Pancreas (tissue), 10 donors: ENCODE data around the gene AFG3L2. TPM values are rescaled to one million over a fixed set of nuclear protein-coding genes. Genes with fewer than 3 reads are reported as not detected.

Source experiments
- ATAC-seq, 4 donors: fragments of 200-7000 bp; cut with Tn5 transposase; one replicate each; pipeline versions ENCODE4 v1.8.0 to v1.9.1; 2020; ENCODE audit warnings: mild to moderate bottlenecking in 4 of 4, moderate library complexity in 4 of 4
- DNase-seq, 6 donors: peaks; one replicate each; pipeline ENCODE4 v3.0.0-alpha.2; 2020
- FAIRE-seq: peaks from 2 replicates; lab custom pipeline; 2012; peaks lifted over from hg19 to GRCh38; lab: Jason Lieb, UNC
- H3K27ac ChIP-seq, 4 donors: fragments of 200-600 bp; sonication (generic); 1 replicate in 3 of 4; 2 replicates in 1 of 4; pipeline versions ENCODE4 v1.5.0 to v1.8.0; 2020
- H3K27me3 ChIP-seq, 4 donors: fragments of 200-600 bp; one replicate each; pipeline ENCODE4 v1.8.0; 2021
- H3K36me3 ChIP-seq, 3 donors: fragments of 200-600 bp; sonication (generic) in 1 of 3; one replicate each; pipeline versions ENCODE4 v1.5.0 to v1.8.0; 2020 to 2021
- H3K4me1 ChIP-seq, 3 donors: fragments of 200-600 bp; one replicate each; pipeline ENCODE4 v1.8.0; 2021
- H3K4me3 ChIP-seq, 4 donors: fragments of 200-600 bp; sonication (generic) in 2 of 4; one replicate each; pipeline versions ENCODE4 v1.5.0 to v1.8.0; 2020 to 2021
- H3K9me3 ChIP-seq, 4 donors: fragments of 200-600 bp; one replicate each; pipeline ENCODE4 v1.8.0; 2021
- WGBS, 2 donors: extraction: QIAGEN DNeasy Blood & Tissue Kit; methylation state at CpG; one replicate each; pipeline ENCODE4 v1.1.7; 2013; 5-methylcytosine and 5-hydroxymethylcytosine counted together
- intact Hi-C, 3 donors: fragments of 100-400 bp; cut with DNase I; formaldehyde crosslinking; loops; one replicate each; pipeline versions ENCODE4 v1.11.1 to v1.14.2; 2022
- polyA plus RNA-seq, 2 donors: library from polyadenylated mRNA; stranded (reverse); fragments of 200-250 nt; gene quantifications; one replicate each; pipeline ENCODE4 v1.2.3, GENCODE V29; 2013
- total RNA-seq, 6 donors: library from RNA; stranded (reverse); fragmentation: NEBNext Ultra II Directional in 4 of 6; extraction: Animal tissue kit (Norgen Biotek cat#: 25700) in 4 of 6; gene quantifications; one replicate each; pipeline versions ENCODE4 v1.2.1 to v1.2.4, GENCODE V29; 2021 to 2023
- TF ChIP-seq, protein P1 (sequence below), 4 donors: fragments of 200-600 bp; sonication (generic) in 3 of 4; IDR thresholded peaks; one replicate each; pipeline versions ENCODE4 v1.5.0 to v1.8.0; 2021; ENCODE audit warnings: antibody characterized with exemption in 4 of 4
- donor health status: healthy with polysubstance abuse.
- donor health status: DM: no; HTN: no; CAD: no; lungs with moderate emphysema.
- donor health status: DM: no; HTN: no; CAD: no.
- donor health status: control.
- donor health status: control.
- donor health status: Bipolar disorder and iron deficiency.
- donor health status: DM: yes; HTN: yes; CAD: no.
- donor health status: DM: no; HTN: no; CAD: no.
- donor health status: DM: no; HTN: no; CAD: no.
- donor health status: DM: yes; HTN: yes; CAD: no.

AFG3L2 gene
- total and polyA plus RNA-seq, 8 donors = 13.6 to 31.1 (median 23.4) TPM

DNA sequence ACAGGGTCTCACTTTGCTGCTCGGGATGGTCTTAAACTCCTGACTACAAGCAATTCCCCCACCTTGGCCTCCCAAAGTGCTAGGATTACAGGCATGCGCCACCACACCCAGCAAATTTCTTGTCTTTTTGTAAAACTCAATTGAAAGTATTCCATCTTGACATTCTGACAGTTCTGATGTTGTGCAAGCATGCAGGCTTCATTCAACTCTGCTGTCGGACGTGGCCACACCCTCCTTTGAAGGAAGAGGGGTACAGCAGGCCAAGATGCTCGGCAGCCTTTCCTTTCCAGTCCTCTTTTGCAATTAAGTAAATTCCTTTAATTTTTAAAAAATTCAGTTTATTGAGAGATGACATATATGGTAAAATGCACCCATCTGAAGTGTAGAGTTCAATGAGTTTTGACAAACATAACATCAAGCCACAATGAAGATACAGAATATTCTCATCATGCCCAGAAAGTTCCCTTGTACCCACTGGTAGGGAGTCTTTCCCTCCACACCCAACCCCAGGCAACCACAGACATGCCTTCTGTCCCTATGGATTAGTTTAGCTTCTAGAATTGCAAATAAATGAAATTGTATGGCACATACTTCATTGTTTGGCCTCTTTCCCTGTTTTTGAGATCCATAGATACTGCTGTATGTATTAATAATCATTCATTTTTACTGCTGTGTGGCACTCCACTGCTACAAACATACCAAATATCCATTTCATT, 35.9 kb downstream of the AFG3L2 start:
- Histone ChIP-seq H3K4me1 (no peaks in the 10 kb centered on the region), H3K36me3 (peaks cover 0 to 46% (median 13%) of the 10 kb centered on the region in 3 donors), H3K27me3 (no peaks in the 10 kb centered on the region), H3K4me3 (no peak overlapping the region), H3K9me3 (no peaks in the 10 kb centered on the region), H3K27ac (no peak overlapping the region)
- FAIRE-seq = no peak
- peak in 1 of 6 donors; percentile 9 for DNase-seq
- WGBS, 2 donors = 94% methylated on average over 5 of the region's 5 CpGs
- no peak for ATAC-seq
- intact Hi-C loops = no loop called here
- TF ChIP-seq, protein P1, sequence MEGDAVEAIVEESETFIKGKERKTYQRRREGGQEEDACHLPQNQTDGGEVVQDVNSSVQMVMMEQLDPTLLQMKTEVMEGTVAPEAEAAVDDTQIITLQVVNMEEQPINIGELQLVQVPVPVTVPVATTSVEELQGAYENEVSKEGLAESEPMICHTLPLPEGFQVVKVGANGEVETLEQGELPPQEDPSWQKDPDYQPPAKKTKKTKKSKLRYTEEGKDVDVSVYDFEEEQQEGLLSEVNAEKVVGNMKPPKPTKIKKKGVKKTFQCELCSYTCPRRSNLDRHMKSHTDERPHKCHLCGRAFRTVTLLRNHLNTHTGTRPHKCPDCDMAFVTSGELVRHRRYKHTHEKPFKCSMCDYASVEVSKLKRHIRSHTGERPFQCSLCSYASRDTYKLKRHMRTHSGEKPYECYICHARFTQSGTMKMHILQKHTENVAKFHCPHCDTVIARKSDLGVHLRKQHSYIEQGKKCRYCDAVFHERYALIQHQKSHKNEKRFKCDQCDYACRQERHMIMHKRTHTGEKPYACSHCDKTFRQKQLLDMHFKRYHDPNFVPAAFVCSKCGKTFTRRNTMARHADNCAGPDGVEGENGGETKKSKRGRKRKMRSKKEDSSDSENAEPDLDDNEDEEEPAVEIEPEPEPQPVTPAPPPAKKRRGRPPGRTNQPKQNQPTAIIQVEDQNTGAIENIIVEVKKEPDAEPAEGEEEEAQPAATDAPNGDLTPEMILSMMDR (IDR thresholded peaks at IDR 0.05) = no peak

DNA sequence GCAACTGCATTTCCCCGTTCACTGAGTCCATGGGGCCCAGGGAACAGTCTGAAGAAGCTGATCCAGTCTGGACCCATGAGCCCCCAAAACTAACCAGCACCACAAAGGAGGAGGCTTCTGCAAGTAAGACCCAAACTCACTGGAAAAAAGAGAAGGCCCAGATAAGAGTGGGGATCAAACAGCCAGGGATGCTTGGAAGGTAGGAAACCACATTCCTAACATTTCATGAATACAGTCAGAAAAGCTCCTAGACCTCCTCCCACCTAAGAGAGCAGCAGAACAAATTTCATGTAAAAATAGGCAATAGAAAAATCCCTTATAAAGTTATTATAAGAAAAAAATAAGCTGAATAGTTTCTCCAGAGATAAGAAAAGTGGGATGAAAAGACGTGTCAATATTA, 38.6 kb downstream of the AFG3L2 start:
- Histone ChIP-seq H3K27me3 (no peaks in the 10 kb centered on the region), H3K27ac (no peak overlapping the region), H3K36me3 (peaks cover 0 to 29% (median 0%) of the 10 kb centered on the region in 3 donors), H3K9me3 (no peaks in the 10 kb centered on the region), H3K4me3 (no peak overlapping the region), H3K4me1 (no peaks in the 10 kb centered on the region)
- WGBS, 2 donors = 88 to 92% methylated on average over 2 of the region's 2 CpGs
- DNase-seq (no peak), FAIRE-seq (no peak), ATAC-seq (no peak)
- TF ChIP-seq, protein P1 (IDR thresholded peaks at IDR 0.05) = no peak
- intact Hi-C loops = no loop called here

DNA sequence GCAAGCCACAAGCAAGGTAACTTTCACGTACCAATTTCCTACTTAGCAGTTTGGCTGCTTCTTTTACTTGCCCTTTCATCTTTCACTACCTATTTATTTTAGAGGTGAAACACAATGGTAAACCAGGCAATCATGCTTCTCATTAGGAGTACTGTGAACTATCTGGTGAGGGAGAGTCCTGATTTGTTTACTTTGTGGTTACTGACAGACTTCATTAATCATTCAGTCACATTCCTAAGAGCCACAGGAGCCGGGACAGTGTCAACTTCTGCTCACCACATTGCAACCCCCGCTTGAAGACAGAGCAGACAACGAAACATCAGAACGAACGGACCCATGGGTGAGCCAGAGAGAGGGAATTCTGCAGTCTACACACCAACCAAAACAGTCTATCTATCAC, 40.1 kb downstream of the AFG3L2 start:
- TF ChIP-seq, protein P1 (IDR thresholded peaks at IDR 0.05) = no peak
- H3K4me1 ChIP-seq = no peaks in the 10 kb centered on the region
- no peak for DNase-seq
- H3K36me3 ChIP-seq = peaks cover 0 to 14% (median 0%) of the 10 kb centered on the region in 3 donors
- H3K4me3 ChIP-seq = no peak overlapping the region
- no peaks in the 10 kb centered on the region for H3K27me3 ChIP-seq
- WGBS, 2 donors = 68 to 77% methylated on average over 6 of the region's 6 CpGs
- peak in 2 of 4 donors; percentile 36 to 63 for ATAC-seq
- intact Hi-C loops = no loop called here
- H3K9me3 ChIP-seq = no peaks in the 10 kb centered on the region
- FAIRE-seq = no peak
- no peak overlapping the region for H3K27ac ChIP-seq

DNA sequence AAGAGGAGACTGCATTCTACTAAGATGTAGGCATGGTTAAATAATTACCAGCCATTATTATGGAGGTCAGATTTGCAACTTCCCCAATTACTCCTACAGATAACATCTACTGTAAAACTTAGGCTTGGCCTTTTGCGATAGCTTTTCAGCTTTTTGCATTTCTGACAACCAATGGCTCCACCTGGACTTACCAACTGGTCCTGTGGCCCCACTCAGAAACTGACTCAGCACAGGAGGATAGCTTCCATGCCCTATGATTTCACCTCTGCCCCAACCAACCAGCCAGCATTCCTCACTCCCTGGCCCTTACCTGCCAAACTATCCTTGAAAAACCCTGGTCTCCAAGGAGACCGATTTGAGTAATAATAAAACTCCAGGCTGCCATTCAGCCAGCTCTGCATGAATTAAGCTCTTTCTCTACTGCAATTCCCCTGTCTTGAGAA, 40.8 kb downstream of the AFG3L2 start:
- FAIRE-seq (no peak), DNase-seq (no peak), ATAC-seq (peak in 3 of 4 donors; percentile 27 to 66 (median 41))
- Histone ChIP-seq H3K36me3 (peaks cover 0 to 14% (median 0%) of the 10 kb centered on the region in 3 donors), H3K27me3 (no peaks in the 10 kb centered on the region), H3K4me3 (no peak overlapping the region), H3K27ac (no peak overlapping the region), H3K9me3 (no peaks in the 10 kb centered on the region), H3K4me1 (no peaks in the 10 kb centered on the region)
- 73 to 84% methylated on average over 2 of the region's 2 CpGs for WGBS, 2 donors
- TF ChIP-seq, protein P1 (IDR thresholded peaks at IDR 0.05) = no peak
- intact Hi-C loops = no loop called here

DNA sequence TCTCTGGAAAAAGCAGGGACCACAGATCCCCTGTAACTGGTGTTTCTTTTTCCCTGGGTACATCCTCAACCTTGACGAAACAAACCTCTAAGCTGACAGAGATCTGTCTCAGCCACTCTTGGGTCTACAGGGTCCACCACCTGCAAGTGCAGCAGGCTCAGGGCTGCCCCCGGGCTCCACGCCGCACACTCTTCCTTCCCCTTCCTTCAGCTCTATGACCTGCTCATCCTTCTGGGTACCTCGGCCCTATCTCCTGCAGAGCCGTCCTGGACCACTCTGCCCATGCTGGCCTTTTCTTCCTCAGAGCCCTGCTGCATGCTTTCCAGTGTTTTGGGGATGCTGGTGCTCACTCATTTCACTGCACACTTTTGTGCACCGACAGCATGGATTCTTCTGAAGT, 41.5 kb downstream of the AFG3L2 start:
- no peaks in the 10 kb centered on the region for H3K9me3 ChIP-seq
- no peaks in the 10 kb centered on the region for H3K27me3 ChIP-seq
- TF ChIP-seq, protein P1 (IDR thresholded peaks at IDR 0.05) = no peak
- ATAC-seq (no peak), FAIRE-seq (no peak), DNase-seq (peak in 1 of 6 donors; percentile 26)
- peaks cover 0 to 14% (median 0%) of the 10 kb centered on the region in 3 donors for H3K36me3 ChIP-seq
- WGBS, 2 donors = 93% methylated on average over 7 of the region's 7 CpGs
- intact Hi-C loops = no loop called here
- H3K4me3 ChIP-seq = no peak overlapping the region
- no peak overlapping the region for H3K27ac ChIP-seq
- no peaks in the 10 kb centered on the region for H3K4me1 ChIP-seq
